Colonic mucosa (tissue), 4 donors: Measurements from ENCODE around the gene VWA8. TPM values are rescaled to one million over a fixed set of nuclear protein-coding genes. Genes with fewer than 3 reads are reported as not detected.
A peak's percentile ranks its signal among the peaks of the same experiment; 100 is the strongest.

Experiments used
- DNase-seq: peaks from one replicate; pipeline ENCODE4 v3.0.0-alpha.2; 2020
- H3K27ac ChIP-seq: fragments of 200-600 bp; one replicate; pipeline ENCODE4 v1.8.0; 2021
- H3K27me3 ChIP-seq: fragments of 200-600 bp; one replicate; pipeline ENCODE4 v1.8.0; 2021
- H3K36me3 ChIP-seq: fragments of 200-600 bp; one replicate; pipeline ENCODE4 v1.8.0; 2021
- H3K4me1 ChIP-seq: fragments of 200-600 bp; one replicate; pipeline ENCODE4 v1.8.0; 2021; ENCODE audit warnings: mild to moderate bottlenecking
- H3K4me3 ChIP-seq: fragments of 200-600 bp; one replicate; pipeline ENCODE4 v1.8.0; 2021
- H3K9ac ChIP-seq, 2 donors: one replicate each; pipeline ENCODE4 v1.7.0; 2013; ENCODE audit warnings: control low read depth in 2 of 2, low read depth in 2 of 2, low read length in 2 of 2
- H3K9me3 ChIP-seq: fragments of 200-600 bp; one replicate; pipeline ENCODE4 v1.8.0; 2021
- intact Hi-C: fragments of 100-400 bp; cut with DNase I; formaldehyde crosslinking; loops from one replicate; pipeline ENCODE4 v1.14.1; 2022
- total RNA-seq, 2 donors: library from RNA; stranded (reverse); fragmentation: NEBNext Ultra II Directional in 1 of 2; extraction: Animal tissue kit (Norgen Biotek cat#: 25700) in 1 of 2; gene quantifications; one replicate each; pipeline ENCODE4 v1.2.1, GENCODE V29; 2021
- TF ChIP-seq, protein P1 (sequence below): fragments of 200-600 bp; IDR thresholded peaks from one replicate; pipeline ENCODE4 v1.8.0; 2022; ENCODE audit warnings: antibody characterized with exemption, mild to moderate bottlenecking
- donor health status: healthy.
- donor health status: DM: no; HTN: no; CAD: no.
- donor health status: DM: no; HTN: no; CAD: no.

VWA8 gene
- total RNA-seq, 2 donors from 2014 or later, result 23.8 to 31.8 TPM

DNA sequence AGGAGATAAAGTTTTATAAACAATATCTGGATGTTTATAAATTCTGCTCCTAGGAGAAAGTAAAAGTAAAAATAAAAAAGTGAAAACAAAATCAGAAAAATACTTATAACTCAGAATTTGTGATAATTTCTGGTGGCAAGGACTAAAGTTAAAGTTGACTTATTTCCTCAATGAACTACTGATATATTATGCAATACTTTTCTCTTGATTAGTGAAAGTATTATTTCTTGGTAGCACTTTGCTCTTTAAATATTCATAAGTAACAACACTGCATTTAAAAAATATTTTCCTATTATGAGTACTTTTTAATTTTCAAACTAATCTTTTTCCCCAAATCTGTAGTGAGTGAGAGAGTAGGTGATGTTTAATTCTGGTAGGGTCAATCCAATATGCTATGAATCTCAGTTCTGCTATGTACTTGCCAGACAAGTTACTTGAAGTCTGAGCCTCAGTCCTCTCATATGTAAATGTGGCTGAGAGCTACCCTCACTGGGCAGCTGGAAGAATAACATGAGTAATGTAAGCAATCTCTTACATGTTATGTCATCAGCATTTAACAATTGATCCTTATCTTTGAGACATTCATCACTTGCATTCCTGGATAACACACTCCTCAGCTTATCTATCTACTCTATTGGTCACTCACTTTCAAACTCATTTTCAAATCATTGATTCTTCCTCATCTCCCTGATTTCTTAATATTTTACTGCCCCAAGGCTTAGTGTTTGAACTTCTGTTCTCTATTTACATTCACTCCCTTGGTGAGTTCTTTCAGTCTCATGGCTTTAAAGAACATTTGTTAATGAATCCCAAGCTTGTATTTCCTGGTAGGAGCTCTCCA, 264.5 kb downstream of the VWA8 start:
- Histone ChIP-seq H3K4me1 (no peaks in the 10 kb centered on the region), H3K36me3 (no peaks in the 10 kb centered on the region), H3K9ac (no peak overlapping the region), H3K4me3 (no peak overlapping the region), H3K27me3 (no peaks in the 10 kb centered on the region), H3K27ac (no peak overlapping the region), H3K9me3 (no peaks in the 10 kb centered on the region)
- no peak for DNase-seq
- TF ChIP-seq, protein P1, sequence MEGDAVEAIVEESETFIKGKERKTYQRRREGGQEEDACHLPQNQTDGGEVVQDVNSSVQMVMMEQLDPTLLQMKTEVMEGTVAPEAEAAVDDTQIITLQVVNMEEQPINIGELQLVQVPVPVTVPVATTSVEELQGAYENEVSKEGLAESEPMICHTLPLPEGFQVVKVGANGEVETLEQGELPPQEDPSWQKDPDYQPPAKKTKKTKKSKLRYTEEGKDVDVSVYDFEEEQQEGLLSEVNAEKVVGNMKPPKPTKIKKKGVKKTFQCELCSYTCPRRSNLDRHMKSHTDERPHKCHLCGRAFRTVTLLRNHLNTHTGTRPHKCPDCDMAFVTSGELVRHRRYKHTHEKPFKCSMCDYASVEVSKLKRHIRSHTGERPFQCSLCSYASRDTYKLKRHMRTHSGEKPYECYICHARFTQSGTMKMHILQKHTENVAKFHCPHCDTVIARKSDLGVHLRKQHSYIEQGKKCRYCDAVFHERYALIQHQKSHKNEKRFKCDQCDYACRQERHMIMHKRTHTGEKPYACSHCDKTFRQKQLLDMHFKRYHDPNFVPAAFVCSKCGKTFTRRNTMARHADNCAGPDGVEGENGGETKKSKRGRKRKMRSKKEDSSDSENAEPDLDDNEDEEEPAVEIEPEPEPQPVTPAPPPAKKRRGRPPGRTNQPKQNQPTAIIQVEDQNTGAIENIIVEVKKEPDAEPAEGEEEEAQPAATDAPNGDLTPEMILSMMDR, result no peak
- intact Hi-C loops, result no loop called here

GRCh38 chr13:41694545-41695301, 266.2 kb downstream of the VWA8 start:
- DNase-seq, result peak; percentile 32
- peak overlapping the region; percentile 10 for H3K27ac ChIP-seq
- H3K27me3 ChIP-seq, result no peaks in the 10 kb centered on the region
- no peaks in the 10 kb centered on the region for H3K9me3 ChIP-seq
- H3K4me1 ChIP-seq, result no peaks in the 10 kb centered on the region
- H3K4me3 ChIP-seq, result no peak overlapping the region
- intact Hi-C loops, result no loop called here
- no peak overlapping the region for H3K9ac ChIP-seq
- TF ChIP-seq, protein P1, result no peak
- H3K36me3 ChIP-seq, result no peaks in the 10 kb centered on the region

- intact Hi-C loops, result no loop called here
Measured at GRCh38 chr13:41693434-41693833, 267.5 kb downstream of the VWA8 start.

DNA sequence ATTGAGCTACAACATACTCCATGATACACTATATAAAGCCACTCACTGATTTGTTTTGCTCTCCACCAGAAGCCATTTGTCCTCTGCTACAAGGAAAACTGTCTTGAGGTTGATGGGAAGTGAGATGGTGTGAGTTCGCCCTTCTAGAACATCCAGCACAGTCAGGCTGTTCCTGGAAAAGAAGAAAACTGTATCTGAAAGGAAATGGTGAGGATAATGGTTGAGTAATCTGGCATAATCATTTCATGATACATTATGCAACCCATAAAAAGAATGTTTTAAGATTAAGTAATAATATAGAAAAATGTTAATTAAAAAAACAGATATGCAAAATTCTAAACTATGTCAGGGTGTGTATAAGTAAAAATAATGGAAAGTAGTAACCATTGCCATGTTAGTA, 269.6 kb downstream of the VWA8 start:
- no peak overlapping the region for H3K4me3 ChIP-seq
- no peak for DNase-seq
- H3K27me3 ChIP-seq, result no peaks in the 10 kb centered on the region
- H3K9ac ChIP-seq, result no peak overlapping the region
- H3K36me3 ChIP-seq, result no peaks in the 10 kb centered on the region
- no peaks in the 10 kb centered on the region for H3K4me1 ChIP-seq
- intact Hi-C loops, result no loop called here
- no peaks in the 10 kb centered on the region for H3K9me3 ChIP-seq
- no peak overlapping the region for H3K27ac ChIP-seq
- TF ChIP-seq, protein P1, result no peak

More at GRCh38 chr13:41693434-41693833, 267.5 kb downstream of the VWA8 start:
- Histone ChIP-seq H3K9ac (no peak overlapping the region), H3K36me3 (no peaks in the 10 kb centered on the region), H3K9me3 (no peaks in the 10 kb centered on the region), H3K4me3 (no peak overlapping the region), H3K27me3 (no peaks in the 10 kb centered on the region), H3K4me1 (no peaks in the 10 kb centered on the region), H3K27ac (no peak overlapping the region)
- TF ChIP-seq, protein P1, result no peak
- DNase-seq, result no peak

GRCh38 chr13:41682766-41683165, 278.1 kb downstream of the VWA8 start:
- DNase-seq, result no peak
- H3K4me3 ChIP-seq, result no peak overlapping the region
- no peaks in the 10 kb centered on the region for H3K4me1 ChIP-seq
- TF ChIP-seq, protein P1, result no peak
- no peaks in the 10 kb centered on the region for H3K36me3 ChIP-seq
- intact Hi-C loops, result no loop called here
- H3K27ac ChIP-seq, result no peak overlapping the region
- H3K9me3 ChIP-seq, result no peaks in the 10 kb centered on the region
- H3K27me3 ChIP-seq, result no peaks in the 10 kb centered on the region
- H3K9ac ChIP-seq, result no peak overlapping the region
